ENCODE results near the gene PLA2G6. TPM values are rescaled to one million over a fixed set of nuclear protein-coding genes. Genes with fewer than 3 reads are reported as not detected.

Gene PLA2G6
- total RNA-seq, 2 donors from 2014 or later: 24.1 to 38.5 TPM

DNA sequence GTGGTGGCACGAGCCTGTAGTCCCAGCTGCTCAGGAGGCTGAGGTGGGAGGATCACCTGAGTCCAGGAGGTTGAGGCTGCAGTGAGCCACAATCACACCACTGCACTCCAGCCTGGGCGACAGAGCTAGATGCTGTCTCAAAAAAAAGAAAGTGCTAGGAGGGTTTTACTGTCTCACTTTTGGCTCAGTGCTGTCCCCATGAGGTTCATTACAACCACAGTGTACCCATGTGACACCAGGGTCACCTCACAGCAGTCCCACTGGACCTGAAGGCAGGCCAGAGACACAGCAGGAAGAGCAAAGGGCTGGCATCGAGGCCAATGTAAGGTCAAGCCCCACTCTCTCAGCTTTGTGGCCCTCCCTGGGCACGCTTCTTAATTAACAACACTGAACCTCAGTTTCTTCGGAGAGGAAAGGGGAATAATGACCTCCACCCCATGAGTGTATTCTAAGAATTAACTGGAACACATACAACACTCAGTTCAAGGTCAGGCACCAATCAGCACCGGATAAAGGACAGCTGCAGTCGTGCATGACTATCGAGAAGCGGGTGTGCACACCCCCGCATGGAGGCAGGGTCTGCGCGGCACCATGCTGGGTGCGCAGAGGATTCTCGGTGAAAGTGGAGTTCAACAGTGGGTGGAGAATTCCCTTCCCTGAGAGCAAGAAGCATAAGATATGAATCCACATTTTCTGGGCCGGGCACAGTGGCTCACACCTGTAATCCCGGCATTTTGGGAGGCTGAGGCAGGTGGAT, 40.2 kb downstream of the PLA2G6 start:
- H3K9me3 ChIP-seq: no peaks in the 10 kb centered on the region
- no peaks in the 10 kb centered on the region for H3K27me3 ChIP-seq
- DNase-seq: no peak
- H3K36me3 ChIP-seq: no peaks in the 10 kb centered on the region
- intact Hi-C loops (cut with DNase I): no loop called here
- TF ChIP-seq, protein P1, sequence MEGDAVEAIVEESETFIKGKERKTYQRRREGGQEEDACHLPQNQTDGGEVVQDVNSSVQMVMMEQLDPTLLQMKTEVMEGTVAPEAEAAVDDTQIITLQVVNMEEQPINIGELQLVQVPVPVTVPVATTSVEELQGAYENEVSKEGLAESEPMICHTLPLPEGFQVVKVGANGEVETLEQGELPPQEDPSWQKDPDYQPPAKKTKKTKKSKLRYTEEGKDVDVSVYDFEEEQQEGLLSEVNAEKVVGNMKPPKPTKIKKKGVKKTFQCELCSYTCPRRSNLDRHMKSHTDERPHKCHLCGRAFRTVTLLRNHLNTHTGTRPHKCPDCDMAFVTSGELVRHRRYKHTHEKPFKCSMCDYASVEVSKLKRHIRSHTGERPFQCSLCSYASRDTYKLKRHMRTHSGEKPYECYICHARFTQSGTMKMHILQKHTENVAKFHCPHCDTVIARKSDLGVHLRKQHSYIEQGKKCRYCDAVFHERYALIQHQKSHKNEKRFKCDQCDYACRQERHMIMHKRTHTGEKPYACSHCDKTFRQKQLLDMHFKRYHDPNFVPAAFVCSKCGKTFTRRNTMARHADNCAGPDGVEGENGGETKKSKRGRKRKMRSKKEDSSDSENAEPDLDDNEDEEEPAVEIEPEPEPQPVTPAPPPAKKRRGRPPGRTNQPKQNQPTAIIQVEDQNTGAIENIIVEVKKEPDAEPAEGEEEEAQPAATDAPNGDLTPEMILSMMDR (IDR thresholded peaks at IDR 0.05): no peak
- H3K9ac ChIP-seq (ENCODE audit: low read depth in 2 of 2, low read length in 2 of 2): no peak overlapping the region
- no peak overlapping the region for H3K27ac ChIP-seq
- no peak overlapping the region for H3K4me3 ChIP-seq
- H3K4me1 ChIP-seq: no peaks in the 10 kb centered on the region

DNA sequence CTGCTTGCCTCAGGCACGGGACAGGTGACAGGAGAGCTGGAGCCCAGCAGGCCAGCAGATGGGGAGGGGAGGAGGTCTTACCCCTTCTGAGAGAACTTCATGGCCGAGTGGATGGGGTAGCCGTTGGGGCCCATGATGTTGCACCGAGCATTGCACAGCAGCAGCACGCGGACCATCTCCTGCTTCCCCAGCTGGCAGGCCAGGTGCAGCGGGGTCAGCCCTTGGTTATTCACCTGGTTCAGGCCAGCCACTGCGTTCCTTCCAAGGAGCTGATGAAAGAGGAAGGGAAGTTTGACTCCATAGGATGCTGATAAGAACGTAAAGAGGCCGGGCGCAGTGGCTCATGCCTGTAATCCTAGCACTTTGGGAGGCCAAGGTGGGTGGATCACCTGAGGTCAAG, 41.7 kb downstream of the PLA2G6 start:
- H3K27ac ChIP-seq: no peak overlapping the region
- no peak for DNase-seq
- H3K9me3 ChIP-seq: no peaks in the 10 kb centered on the region
- no peaks in the 10 kb centered on the region for H3K27me3 ChIP-seq
- intact Hi-C loops (cut with DNase I): no loop called here
- no peak overlapping the region for H3K9ac ChIP-seq (ENCODE audit: low read depth in 2 of 2, low read length in 2 of 2)
- H3K36me3 ChIP-seq: no peaks in the 10 kb centered on the region
- TF ChIP-seq, protein P1 (IDR thresholded peaks at IDR 0.05): no peak
- H3K4me1 ChIP-seq: no peaks in the 10 kb centered on the region
- no peak overlapping the region for H3K4me3 ChIP-seq

DNA sequence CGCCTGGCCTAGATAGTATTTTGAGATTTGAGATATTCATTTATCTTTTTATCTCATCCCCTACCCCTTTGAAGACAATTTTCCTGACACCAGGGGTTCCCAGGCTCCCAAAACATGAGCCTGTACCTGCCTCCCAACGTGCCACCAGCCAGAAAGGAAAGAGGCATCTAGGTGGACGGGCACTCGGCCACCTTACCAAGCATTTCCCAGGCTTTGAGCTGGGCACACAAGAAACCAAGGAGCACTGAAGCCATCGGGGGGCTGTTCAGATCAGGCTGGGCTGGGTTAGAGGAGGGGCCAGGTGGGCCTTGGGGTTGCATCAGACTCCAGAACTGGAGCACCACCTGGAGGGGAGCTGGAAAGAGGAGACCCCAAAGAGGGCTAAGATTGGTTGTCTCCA, 42.7 kb downstream of the PLA2G6 start:
- H3K4me1 ChIP-seq: no peaks in the 10 kb centered on the region
- no peak overlapping the region for H3K27ac ChIP-seq
- intact Hi-C loops (cut with DNase I): no loop called here
- H3K9ac ChIP-seq (ENCODE audit: low read depth in 2 of 2, low read length in 2 of 2): no peak overlapping the region
- H3K4me3 ChIP-seq: no peak overlapping the region
- H3K36me3 ChIP-seq: no peaks in the 10 kb centered on the region
- H3K27me3 ChIP-seq: no peaks in the 10 kb centered on the region
- TF ChIP-seq, protein P1 (IDR thresholded peaks at IDR 0.05): no peak
- no peaks in the 10 kb centered on the region for H3K9me3 ChIP-seq
- no peak for DNase-seq

DNA sequence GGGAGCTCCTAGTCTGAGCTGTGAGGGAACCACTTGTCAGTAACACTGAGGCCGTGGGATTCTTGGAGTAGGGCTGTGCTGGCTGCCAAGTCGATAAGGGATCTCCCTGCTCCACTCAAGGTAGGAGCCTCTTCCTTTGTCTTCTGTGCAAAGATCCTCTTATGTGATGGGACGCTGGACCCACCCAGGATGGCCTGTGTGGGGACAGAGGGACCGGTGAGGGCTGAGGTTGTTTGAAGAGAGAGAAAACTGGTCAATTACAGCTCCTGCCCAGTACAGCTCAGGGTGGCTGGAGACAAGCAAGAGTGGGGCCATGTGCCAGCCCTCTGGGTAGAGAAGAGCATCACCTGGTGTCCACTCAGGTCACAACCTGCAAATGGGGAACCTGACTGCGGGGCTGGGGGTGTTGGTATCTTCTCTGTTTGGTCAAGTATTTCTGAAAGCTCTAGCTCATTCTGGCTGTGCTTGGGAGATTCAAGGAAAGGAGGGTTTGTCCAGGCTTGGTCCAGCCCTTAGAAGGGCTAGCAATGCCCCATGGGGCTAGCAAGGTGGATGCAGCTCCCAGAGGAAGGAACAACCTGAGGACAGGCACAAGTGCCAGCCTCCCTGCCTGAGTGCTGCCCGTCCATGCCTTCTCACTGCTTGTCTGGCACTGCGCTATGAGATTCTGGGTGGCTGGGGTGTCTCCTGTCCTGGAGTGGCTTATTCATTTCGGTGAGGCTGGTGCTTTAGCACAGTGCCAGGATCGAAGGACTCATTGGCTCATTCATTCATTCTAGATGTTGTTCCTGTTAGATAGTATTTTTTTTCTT, 43.5 kb downstream of the PLA2G6 start:
- Histone ChIP-seq H3K4me1 (no peaks in the 10 kb centered on the region), H3K27me3 (no peaks in the 10 kb centered on the region), H3K27ac (no peak overlapping the region), H3K4me3 (no peak overlapping the region), H3K9ac (ENCODE audit: low read depth in 2 of 2, low read length in 2 of 2) (no peak overlapping the region), H3K9me3 (no peaks in the 10 kb centered on the region), H3K36me3 (no peaks in the 10 kb centered on the region)
- TF ChIP-seq, protein P1 (IDR thresholded peaks at IDR 0.05): no peak
- DNase-seq: no peak
- intact Hi-C loops (cut with DNase I): no loop called here

DNA sequence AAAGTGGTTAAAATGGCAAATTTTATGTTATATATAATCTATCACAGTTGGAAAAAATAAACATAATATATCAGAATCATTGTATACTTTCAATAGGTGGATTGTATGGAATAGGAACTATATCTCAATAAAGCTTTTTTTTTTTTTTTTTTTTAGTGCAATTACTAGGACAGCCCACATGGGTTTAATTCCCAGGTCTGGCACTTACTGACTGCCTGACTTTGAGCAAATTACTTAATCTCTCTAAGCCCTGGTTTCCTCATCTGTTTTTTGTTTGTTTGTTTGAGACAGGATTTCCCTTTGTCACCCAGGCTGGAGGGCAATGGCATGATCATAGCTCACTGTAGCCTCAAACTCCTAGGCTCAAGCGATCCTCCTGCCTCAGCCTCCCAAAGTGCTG, 45.0 kb downstream of the PLA2G6 start:
- intact Hi-C loops (cut with DNase I): no loop called here
- TF ChIP-seq, protein P1 (IDR thresholded peaks at IDR 0.05): no peak
- no peaks in the 10 kb centered on the region for H3K27me3 ChIP-seq
- H3K9ac ChIP-seq (ENCODE audit: low read depth in 2 of 2, low read length in 2 of 2): no peak overlapping the region
- H3K36me3 ChIP-seq: no peaks in the 10 kb centered on the region
- H3K27ac ChIP-seq: no peak overlapping the region
- DNase-seq: no peak
- H3K9me3 ChIP-seq: no peaks in the 10 kb centered on the region
- no peak overlapping the region for H3K4me3 ChIP-seq
- H3K4me1 ChIP-seq: no peaks in the 10 kb centered on the region

Measured in colonic mucosa (tissue), 4 donors.